Measurements from ENCODE around the gene SLC35E1. TPM values are rescaled to one million over a fixed set of nuclear protein-coding genes. Genes with fewer than 3 reads are reported as not detected.
A peak's percentile ranks its signal among the peaks of the same experiment; 100 is the strongest.

Gene SLC35E1
- total RNA-seq, 1 experiment from 2014 or later: 28.5 TPM

- peak overlapping the region; percentile 91 for H3K27ac Mint-ChIP-seq
- DNase-seq (ENCODE audit: low spot score) (no peak), ATAC-seq (no peak)
- no peak for TF ChIP-seq CBFB (CRISPR knock-in tag; IDR thresholded peaks at IDR 0.05; ENCODE audit: low read depth)
- 0 out of 2 replicates have a peak, but pooled peaks have one; percentile 26 for TF ChIP-seq TEAD4 (CRISPR knock-in tag; IDR thresholded peaks at IDR 0.05)
- POLR2A ChIA-PET: no interaction called here
- H3K4me1 Mint-ChIP-seq: peaks cover 62% of the 10 kb centered on the region
- no peaks in the 10 kb centered on the region for H3K36me3 Mint-ChIP-seq
- H3K9me3 Mint-ChIP-seq: no peaks in the 10 kb centered on the region
- no peak overlapping the region for H3K4me3 Mint-ChIP-seq
- CTCF ChIA-PET: no interaction called here
- no peaks in the 10 kb centered on the region for H3K27me3 Mint-ChIP-seq (ENCODE audit: low read depth)
Measured at GRCh38 chr19:16585808-16586476, 13.7 kb upstream of the SLC35E1 start.

GRCh38 chr19:16585094-16585801 is 13.0 kb upstream of the SLC35E1 start:
- H3K4me1 Mint-ChIP-seq: peaks cover 62% of the 10 kb centered on the region
- DNase-seq (ENCODE audit: low spot score) (no peak), ATAC-seq (no peak; the same call in 1 of the 2 replicates)
- no peaks in the 10 kb centered on the region for H3K27me3 Mint-ChIP-seq (ENCODE audit: low read depth)
- H3K4me3 Mint-ChIP-seq: no peak overlapping the region; the same call in 1 of the 2 replicates
- peak overlapping the region; percentile 91 for H3K27ac Mint-ChIP-seq
- CTCF ChIA-PET: interaction anchor here (0.9 to 1.5 kb wide), 3 partner anchors 12 to 199 kb away, joined by 4 to 7 read pairs (median 7); partner anchors contain the start of gene SLC35E1
- POLR2A ChIA-PET: interaction anchor here (0.9 kb wide), 1 partner anchor 42 kb away, joined by 4 read pairs; no protein-coding TSS in a partner anchor
- no peak for TF ChIP-seq ATF2 (CRISPR knock-in tag; IDR thresholded peaks at IDR 0.05; ENCODE audit: borderline replicate concordance, low read depth)
- TF ChIP-seq ZNF512 (CRISPR knock-in tag; IDR thresholded peaks at IDR 0.05; ENCODE audit: borderline replicate concordance): no peak
- no peak for TF ChIP-seq ETV6 (CRISPR knock-in tag; IDR thresholded peaks at IDR 0.05)
- TF ChIP-seq USF1 (CRISPR knock-in tag; IDR thresholded peaks at IDR 0.05): no peak
- TF ChIP-seq FOXP1 (CRISPR knock-in tag; IDR thresholded peaks at IDR 0.05; ENCODE audit: borderline replicate concordance): no peak
- no peak for TF ChIP-seq CTCF (IDR thresholded peaks at IDR 0.05)
- no peak for TF ChIP-seq ATF1 (CRISPR knock-in tag; IDR thresholded peaks at IDR 0.05)
- no peaks in the 10 kb centered on the region for H3K9me3 Mint-ChIP-seq
- H3K36me3 Mint-ChIP-seq: no peaks in the 10 kb centered on the region

- Mint-ChIP-seq H3K27me3 (ENCODE audit: low read depth) (no peaks in the 10 kb centered on the region), H3K27ac (peak overlapping the region; percentile 91), H3K36me3 (no peaks in the 10 kb centered on the region), H3K4me1 (peaks cover 62% of the 10 kb centered on the region), H3K4me3 (peak overlapping the region; percentile 45), H3K9me3 (no peaks in the 10 kb centered on the region)
- TF ChIP-seq MAX (CRISPR knock-in tag; IDR thresholded peaks at IDR 0.05) (peak; percentile 16; the same call in 1 of the 2 replicates), USF2 (CRISPR knock-in tag; IDR thresholded peaks at IDR 0.05) (peak; percentile 24; the same call in 1 of the 2 replicates), ERG (CRISPR knock-in tag; IDR thresholded peaks at IDR 0.05) (no peak), ZNF232 (CRISPR knock-in tag; IDR thresholded peaks at IDR 0.05) (no peak), ZNF425 (CRISPR knock-in tag; conservative IDR thresholded peaks at IDR 0.05) (no peak)
- ATAC-seq: peak; percentile 86
- peak; percentile 75 for DNase-seq (ENCODE audit: low spot score)
- ChIA-PET CTCF (interaction anchor here (0.6 to 1.5 kb wide), 5 partner anchors 11 to 198 kb away, joined by 4 to 7 read pairs (median 7); partner anchors contain the start of gene SLC35E1), POLR2A (interaction anchor here (0.6 to 1.0 kb wide), 5 partner anchors 12 to 1204 kb away, joined by 3 to 5 read pairs (median 4); no protein-coding TSS in a partner anchor)
Measured at GRCh38 chr19:16584248-16585093, 12.3 kb upstream of the SLC35E1 start.
